Neural crest cell (in vitro differentiated cells): Measurements from ENCODE around the gene POU2F1. TPM values are rescaled to one million over a fixed set of nuclear protein-coding genes. Genes with fewer than 3 reads are reported as not detected.
"Not testable (repeated sequence)": the region's sequence is repeated elsewhere in the genome, so short reads cannot be mapped to it uniquely, and the experiment has no call there.

Experiments
- DNase-seq: peaks from one replicate; pipeline ENCODE4 v3.0.0; 2021; ENCODE audit warnings: low read depth, mixed read lengths, low spot score
- H3K27ac Mint-ChIP-seq: one replicate; pipeline ENCODE4 v1.8.0; 2021; ENCODE audit warnings: mild to moderate bottlenecking, mixed read lengths; ENCODE audit not compliant: unreplicated experiment
- H3K27me3 Mint-ChIP-seq: 2 replicates; pipeline ENCODE4 v1.8.0; 2021; ENCODE audit warnings: low read depth, mild to moderate bottlenecking, mixed read lengths
- H3K36me3 Mint-ChIP-seq: 2 replicates; pipeline ENCODE4 v1.8.0; 2021; ENCODE audit warnings: low read depth, mild to moderate bottlenecking, mixed read lengths
- H3K4me1 Mint-ChIP-seq: 2 replicates; pipeline ENCODE4 v1.8.0; 2021; ENCODE audit warnings: mixed read lengths
- H3K4me3 Mint-ChIP-seq: one replicate; pipeline ENCODE4 v1.8.0; 2021; ENCODE audit warnings: mild to moderate bottlenecking, mixed read lengths
- H3K9me3 Mint-ChIP-seq: 2 replicates; pipeline ENCODE4 v1.8.0; 2021; ENCODE audit warnings: mixed read lengths
- total RNA-seq: library from RNA; stranded (reverse); gene quantifications from 2 replicates; pipeline ENCODE4 v1.2.1, GENCODE V29; 2021
- TF ChIP-seq, protein P1 (sequence below): fragments of 200-600 bp; sonication (generic); conservative IDR thresholded peaks from 2 replicates; pipeline ENCODE4 v1.5.0; 2021; ENCODE audit warnings: antibody characterized with exemption, mild to moderate bottlenecking

Gene POU2F1
- total RNA-seq, 1 donor from 2014 or later, result 40.1 TPM

DNA sequence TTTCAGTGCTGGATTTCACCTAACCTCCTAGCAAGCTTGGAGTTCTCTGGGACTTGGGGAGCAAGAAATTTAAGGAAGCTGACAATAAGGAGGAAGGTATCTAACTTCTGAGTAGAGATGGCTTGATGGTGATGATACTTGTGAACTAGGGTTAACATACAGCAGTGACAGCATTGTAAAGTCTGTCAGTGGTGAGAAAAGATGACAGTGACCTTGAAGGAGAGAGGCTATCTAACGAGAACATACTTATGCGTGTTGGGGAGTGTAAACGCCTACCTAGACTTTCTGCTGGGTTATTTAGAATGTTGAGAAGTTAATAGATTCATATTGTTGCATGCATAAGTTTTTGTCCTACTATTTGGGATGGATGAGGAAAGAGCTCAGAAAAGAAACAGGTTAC lies 16.3 kb downstream of the POU2F1 start:
- TF ChIP-seq, protein P1, sequence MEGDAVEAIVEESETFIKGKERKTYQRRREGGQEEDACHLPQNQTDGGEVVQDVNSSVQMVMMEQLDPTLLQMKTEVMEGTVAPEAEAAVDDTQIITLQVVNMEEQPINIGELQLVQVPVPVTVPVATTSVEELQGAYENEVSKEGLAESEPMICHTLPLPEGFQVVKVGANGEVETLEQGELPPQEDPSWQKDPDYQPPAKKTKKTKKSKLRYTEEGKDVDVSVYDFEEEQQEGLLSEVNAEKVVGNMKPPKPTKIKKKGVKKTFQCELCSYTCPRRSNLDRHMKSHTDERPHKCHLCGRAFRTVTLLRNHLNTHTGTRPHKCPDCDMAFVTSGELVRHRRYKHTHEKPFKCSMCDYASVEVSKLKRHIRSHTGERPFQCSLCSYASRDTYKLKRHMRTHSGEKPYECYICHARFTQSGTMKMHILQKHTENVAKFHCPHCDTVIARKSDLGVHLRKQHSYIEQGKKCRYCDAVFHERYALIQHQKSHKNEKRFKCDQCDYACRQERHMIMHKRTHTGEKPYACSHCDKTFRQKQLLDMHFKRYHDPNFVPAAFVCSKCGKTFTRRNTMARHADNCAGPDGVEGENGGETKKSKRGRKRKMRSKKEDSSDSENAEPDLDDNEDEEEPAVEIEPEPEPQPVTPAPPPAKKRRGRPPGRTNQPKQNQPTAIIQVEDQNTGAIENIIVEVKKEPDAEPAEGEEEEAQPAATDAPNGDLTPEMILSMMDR, result no peak

DNA sequence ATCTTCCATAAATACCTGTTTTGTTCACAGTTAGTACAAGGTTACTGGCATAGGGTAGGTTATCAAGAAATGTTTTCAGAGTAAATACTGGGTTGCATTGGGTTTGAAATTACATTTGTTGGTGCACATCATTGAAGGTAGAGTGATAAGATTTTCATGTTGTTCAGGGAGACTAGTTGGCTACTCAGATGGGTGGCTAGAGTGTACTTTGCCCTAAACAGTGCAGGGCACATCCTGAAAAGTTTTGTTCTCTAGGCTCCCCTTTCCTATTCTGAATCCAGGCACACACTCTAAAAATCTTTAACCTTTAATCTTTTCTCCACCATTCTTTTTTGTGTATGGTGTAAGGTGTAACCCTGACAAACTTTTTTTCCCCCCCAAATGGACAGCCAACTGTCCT lies 18.0 kb downstream of the POU2F1 start:
- no peaks in the 10 kb centered on the region for H3K9me3 Mint-ChIP-seq
- H3K27ac Mint-ChIP-seq, result no peak overlapping the region
- TF ChIP-seq, protein P1, result no peak
- H3K36me3 Mint-ChIP-seq, result no peaks in the 10 kb centered on the region
- peaks cover 4% of the 10 kb centered on the region for H3K4me1 Mint-ChIP-seq
- H3K4me3 Mint-ChIP-seq, result no peak overlapping the region
- DNase-seq, result no peak
- no peaks in the 10 kb centered on the region for H3K27me3 Mint-ChIP-seq

More for the DNA sequence above, 16.3 kb downstream of the POU2F1 start:
- DNase-seq, result no peak
- H3K27me3 Mint-ChIP-seq, result no peaks in the 10 kb centered on the region
- no peak overlapping the region for H3K4me3 Mint-ChIP-seq
- H3K4me1 Mint-ChIP-seq, result peaks cover 6% of the 10 kb centered on the region
- H3K36me3 Mint-ChIP-seq, result no peaks in the 10 kb centered on the region
- no peaks in the 10 kb centered on the region for H3K9me3 Mint-ChIP-seq
- H3K27ac Mint-ChIP-seq, result no peak overlapping the region

DNA sequence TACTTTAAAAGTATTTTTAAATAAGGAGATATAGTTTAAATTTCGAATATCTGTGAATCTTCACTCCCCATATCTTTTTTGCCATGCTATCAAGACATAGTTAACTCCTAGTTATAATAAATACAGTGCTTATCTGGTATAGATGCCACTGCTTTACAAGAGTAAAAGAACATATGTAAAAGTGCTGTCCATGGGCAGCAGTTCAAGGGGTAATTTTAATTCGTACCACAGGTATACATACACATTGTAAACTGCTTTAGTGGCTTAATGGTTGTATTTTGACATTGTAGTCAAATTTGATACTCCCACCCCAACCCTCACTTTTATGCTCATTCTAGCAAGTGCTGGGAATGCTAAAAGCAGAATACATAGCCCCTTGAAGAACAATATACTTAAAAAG lies 18.6 kb downstream of the POU2F1 start:
- DNase-seq, result no peak
- no peaks in the 10 kb centered on the region for H3K27me3 Mint-ChIP-seq
- TF ChIP-seq, protein P1, result no peak
- peaks cover 4% of the 10 kb centered on the region for H3K4me1 Mint-ChIP-seq
- no peak overlapping the region for H3K27ac Mint-ChIP-seq
- no peak overlapping the region for H3K4me3 Mint-ChIP-seq
- H3K9me3 Mint-ChIP-seq, result no peaks in the 10 kb centered on the region
- no peaks in the 10 kb centered on the region for H3K36me3 Mint-ChIP-seq

DNA sequence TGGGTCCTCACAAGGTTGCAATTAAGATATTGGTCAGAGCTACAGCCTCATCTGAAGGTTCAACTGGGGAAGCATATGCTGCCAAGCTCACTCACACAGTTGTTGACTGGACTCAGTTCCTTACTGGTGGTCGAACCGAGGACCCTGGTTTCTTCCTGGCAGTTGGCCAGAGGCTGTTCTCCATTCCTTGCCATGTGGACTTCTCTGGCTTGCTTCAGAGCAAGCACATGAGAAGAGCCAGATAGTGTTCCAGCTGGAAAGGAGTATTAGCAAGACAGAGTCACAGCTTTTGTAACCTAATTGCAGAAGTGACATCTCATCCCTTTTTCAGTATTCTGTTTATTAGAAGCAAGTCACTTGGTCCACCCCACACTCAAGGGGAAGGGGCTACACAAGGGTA lies 23.6 kb downstream of the POU2F1 start:
- TF ChIP-seq, protein P1, result no peak
- Mint-ChIP-seq H3K9me3 (no peaks in the 10 kb centered on the region), H3K4me3 (no peak overlapping the region), H3K27me3 (no peaks in the 10 kb centered on the region), H3K36me3 (no peaks in the 10 kb centered on the region), H3K4me1 (peaks cover 4% of the 10 kb centered on the region), H3K27ac (no peak overlapping the region)
- no peak for DNase-seq

DNA sequence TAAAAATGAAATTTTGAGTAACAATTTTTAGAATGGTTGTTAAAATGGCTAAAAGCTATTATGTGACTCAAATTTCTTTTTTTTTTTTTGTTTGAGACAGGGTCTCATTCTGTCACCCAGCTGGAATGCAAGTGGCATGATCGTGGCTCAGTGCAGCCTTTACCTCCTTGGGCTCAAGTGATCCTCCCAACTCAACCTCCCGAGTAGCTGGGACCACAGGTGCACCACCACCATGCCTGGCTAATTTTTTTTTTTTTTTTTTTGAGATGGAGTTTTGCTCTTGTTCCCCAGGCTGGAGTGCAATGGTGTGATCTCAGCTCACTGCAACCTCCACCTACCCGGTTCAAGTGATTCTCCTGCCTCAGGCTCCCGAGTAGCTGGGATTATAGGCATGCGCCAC lies 24.5 kb downstream of the POU2F1 start:
- H3K4me1 Mint-ChIP-seq, H3K27ac Mint-ChIP-seq, DNase-seq, H3K27me3 Mint-ChIP-seq, H3K4me3 Mint-ChIP-seq, H3K9me3 Mint-ChIP-seq, H3K36me3 Mint-ChIP-seq: not testable (repeated sequence)

DNA sequence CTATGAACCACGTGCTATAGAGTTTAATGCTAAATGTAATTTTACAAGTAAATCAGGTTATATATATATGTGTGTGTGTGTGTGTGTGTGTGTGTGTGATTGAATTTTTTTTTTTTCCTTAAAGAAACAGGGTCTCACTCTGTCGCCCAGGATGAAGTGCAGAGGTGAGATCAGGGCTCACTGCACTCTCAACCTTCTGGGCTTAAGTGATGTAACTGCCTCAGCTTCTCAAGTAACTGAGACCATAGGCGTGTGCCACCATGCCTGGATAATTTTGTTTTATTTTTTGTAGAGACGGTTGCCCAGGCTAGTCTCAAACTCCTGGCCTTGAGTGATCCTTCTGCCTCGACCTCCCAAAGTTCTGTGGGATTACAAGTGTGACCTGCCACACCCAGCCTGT lies 26.3 kb downstream of the POU2F1 start:
- Mint-ChIP-seq H3K4me3 (no peak overlapping the region), H3K36me3 (no peaks in the 10 kb centered on the region), H3K4me1 (no peaks in the 10 kb centered on the region), H3K27ac (no peak overlapping the region), H3K9me3 (no peaks in the 10 kb centered on the region), H3K27me3 (no peaks in the 10 kb centered on the region)
- TF ChIP-seq, protein P1, result no peak
- DNase-seq, result no peak
